ENCODE data around the gene PKNOX2. TPM values are rescaled to one million over a fixed set of nuclear protein-coding genes. Genes with fewer than 3 reads are reported as not detected.

The PKNOX2 gene
- total and polyA plus RNA-seq, 10 of the 15 experiments (the other 5 are each of a cell fraction or from before 2014, with no cell fraction given) = not detected

GRCh38 chr11:125350206-125351032 is 185.9 kb downstream of the PKNOX2 start:
- no peak for FAIRE-seq
- DNase-seq (ENCODE audit: low read depth, low spot score) = no peak
- no peaks in the 10 kb centered on the region; the same call in 1 of the 2 replicates for H3K4me1 ChIP-seq (ENCODE audit: control insufficient read depth, insufficient read depth, low read length)
- H3K4me2 ChIP-seq (ENCODE audit: control insufficient read depth, insufficient read depth) = no peak overlapping the region
- BruUV-seq (replicated peaks) = no TSS peak
- 43% methylated on average over 19 of the region's 21 CpGs for WGBS (ENCODE audit: insufficient coverage, insufficient replicate concordance, low lambda C conversion rate, missing lambda C conversion rate)
- H3K9ac ChIP-seq (ENCODE audit: control insufficient read depth, insufficient read depth, low read length) = no peak overlapping the region
- SMC1A ChIA-PET (ENCODE audit: uncharacterized antibody, unreplicated experiment) = interaction anchor here (0.6 to 1.9 kb wide), 7 partner anchors 14 to 392 kb away, joined by 3 to 11 read pairs (median 4); no protein-coding TSS in a partner anchor
- H4K20me1 ChIP-seq (ENCODE audit: control insufficient read depth, insufficient read depth) = no peaks in the 10 kb centered on the region
- H3K79me2 ChIP-seq (ENCODE audit: control insufficient read depth, insufficient read depth, low read length) = no peaks in the 10 kb centered on the region
- in situ Hi-C loops (cut with MboI) (no loop called here), intact Hi-C loops (cut with micrococcal nuclease; ENCODE audit: unreplicated experiment) (no loop called here)
- peaks cover 0 to 8% of the 10 kb centered on the region in 2 experiments; a peak in 2 of 4 replicates for H3K27me3 ChIP-seq (replicated peaks in 1 of 2; ENCODE audit: control insufficient read depth in 2 of 2, insufficient read depth in 2 of 2, low read length in 1 of 2)
- CTCF ChIA-PET = interaction anchor here (0.5 to 7.9 kb wide), 8 partner anchors 11 to 259 kb away, joined by 3 to 71 read pairs (median 4); no protein-coding TSS in a partner anchor
- no peaks in the 10 kb centered on the region for H3K9me3 ChIP-seq (replicated peaks; ENCODE audit: control insufficient read depth, insufficient read depth, low read length)
- H3K4me3 ChIP-seq = no peak overlapping the region
- no peak for ATAC-seq
- POLR2A ChIA-PET = no interaction called here
- no peak overlapping the region for H2AFZ ChIP-seq (ENCODE audit: control insufficient read depth, low read depth, low read length)
- RAD21 ChIA-PET (ENCODE audit: unreplicated experiment) = interaction anchor here (0.6 to 2.8 kb wide), 3 partner anchors 42 to 162 kb away, joined by 3 to 8 read pairs (median 3); no protein-coding TSS in a partner anchor
- no peak overlapping the region for H3K27ac ChIP-seq (ENCODE audit: control insufficient read depth, insufficient read depth)
- H3K36me3 ChIP-seq (ENCODE audit: control insufficient read depth in 2 of 2, insufficient read depth in 2 of 2, low read length in 1 of 2) = no peaks in the 10 kb centered on the region
- no peak for TF ChIP-seq IKZF2 (IDR thresholded peaks at IDR 0.05)
- TF ChIP-seq ZBTB40 (IDR thresholded peaks at IDR 0.05; ENCODE audit: borderline replicate concordance) = no peak
- TF ChIP-seq CTCF (IDR thresholded peaks at IDR 0.05 in 2 of 3, conservative IDR thresholded peaks at IDR 0.05 in 1 of 3; ENCODE audit: control insufficient read depth in 2 of 3, extremely low read depth in 1 of 3, insufficient read depth in 1 of 3, low read depth in 3 of 3, low read length in 3 of 3) = no peak
- TF ChIP-seq SMAD5 (IDR thresholded peaks at IDR 0.05; ENCODE audit: low read depth) = no peak
- no peak for TF ChIP-seq TCF3 (IDR thresholded peaks at IDR 0.05; ENCODE audit: borderline replicate concordance, insufficient read depth, low read depth, low read length)
- TF ChIP-seq ZNF384 (IDR thresholded peaks at IDR 0.05; ENCODE audit: borderline replicate concordance, low read depth, low read length) = no peak
- TF ChIP-seq CREM (IDR thresholded peaks at IDR 0.05; ENCODE audit: low read depth) = no peak
- no peak for TF ChIP-seq KLF5 (IDR thresholded peaks at IDR 0.05; ENCODE audit: partially characterized antibody)
- TF ChIP-seq ATF3 (IDR thresholded peaks at IDR 0.05; ENCODE audit: borderline replicate concordance, extremely low read depth, low read depth, low read length) = no peak
- no peak for TF ChIP-seq TAF1 (IDR thresholded peaks at IDR 0.05; ENCODE audit: borderline replicate concordance, low read depth, low read length)
- no peak for TF ChIP-seq BMI1 (IDR thresholded peaks at IDR 0.05; ENCODE audit: borderline replicate concordance)
- no peak for TF ChIP-seq MTA2 (IDR thresholded peaks at IDR 0.05; ENCODE audit: low read depth)
- no peak for TF ChIP-seq HCFC1 (IDR thresholded peaks at IDR 0.05; ENCODE audit: low read length)
- no peak for TF ChIP-seq CBX5 (IDR thresholded peaks at IDR 0.05; ENCODE audit: low read depth)
- TF ChIP-seq SP1 (IDR thresholded peaks at IDR 0.05; ENCODE audit: low read depth, low read length) = no peak
- no peak for TF ChIP-seq POU2F2 (IDR thresholded peaks at IDR 0.05; ENCODE audit: borderline replicate concordance, low read depth, low read length)

Measured in GM12878 (cell line).